Hepatic stellate cell (primary cell): ENCODE data around the gene SNTG2.
"Not testable (repeated sequence)": the region's sequence is repeated elsewhere in the genome, so short reads cannot be mapped to it uniquely, and the experiment has no call there.

ENCODE experiments used
- DNase-seq: peaks from one replicate; pipeline ENCODE4 v3.0.0; 2011; ENCODE audit warnings: low spot score

SNTG2 gene

GRCh38 chr2:1099418-1099817 is 148.8 kb downstream of the SNTG2 start:
- DNase-seq = no peak

GRCh38 chr2:1101011-1101782 is 150.5 kb downstream of the SNTG2 start:
- no peak for DNase-seq

GRCh38 chr2:1101982-1102590 is 151.4 kb downstream of the SNTG2 start:
- DNase-seq = no peak

GRCh38 chr2:1104364-1104763 is 153.7 kb downstream of the SNTG2 start:
- DNase-seq = no peak

- DNase-seq = not testable (repeated sequence)
Observed at GRCh38 chr2:1106344-1106743, 155.7 kb downstream of the SNTG2 start.

GRCh38 chr2:1115843-1116539 is 165.3 kb downstream of the SNTG2 start:
- DNase-seq = no peak

- DNase-seq = no peak
Observed at GRCh38 chr2:1117569-1117968, 166.9 kb downstream of the SNTG2 start.

GRCh38 chr2:1125217-1125616 is 174.6 kb downstream of the SNTG2 start:
- no peak for DNase-seq

GRCh38 chr2:1125633-1126370 is 175.2 kb downstream of the SNTG2 start:
- DNase-seq = no peak

- no peak for DNase-seq
Observed at GRCh38 chr2:1129982-1130381, 179.3 kb downstream of the SNTG2 start.

GRCh38 chr2:1130922-1131321 is 180.3 kb downstream of the SNTG2 start:
- no peak for DNase-seq

GRCh38 chr2:1132328-1132969 is 181.8 kb downstream of the SNTG2 start:
- no peak for DNase-seq

GRCh38 chr2:1133896-1134295 is 183.2 kb downstream of the SNTG2 start:
- DNase-seq = not testable (repeated sequence)

GRCh38 chr2:1134629-1135028 is 184.0 kb downstream of the SNTG2 start:
- DNase-seq = no peak

GRCh38 chr2:1136067-1136466 is 185.4 kb downstream of the SNTG2 start:
- peak; percentile 15 for DNase-seq

GRCh38 chr2:1136846-1137245 is 186.2 kb downstream of the SNTG2 start:
- no peak for DNase-seq

GRCh38 chr2:1137264-1137663 is 186.6 kb downstream of the SNTG2 start:
- DNase-seq = no peak

- DNase-seq = no peak
Observed at GRCh38 chr2:1137913-1138391, 187.3 kb downstream of the SNTG2 start.

- peak; percentile 56 for DNase-seq
Observed at GRCh38 chr2:1140389-1141003, 189.8 kb downstream of the SNTG2 start.

- DNase-seq = no peak
Observed at GRCh38 chr2:1141079-1141478, 190.4 kb downstream of the SNTG2 start.

- DNase-seq = no peak
Observed at GRCh38 chr2:1143129-1143528, 192.5 kb downstream of the SNTG2 start.
